ENCODE results near the gene JMJD7. TPM values are rescaled to one million over a fixed set of nuclear protein-coding genes. Genes with fewer than 3 reads are reported as not detected.

JMJD7 gene
- total RNA-seq, 4 donors from 2014 or later: 45.4 to 88.3 (median 60.9) TPM

DNA sequence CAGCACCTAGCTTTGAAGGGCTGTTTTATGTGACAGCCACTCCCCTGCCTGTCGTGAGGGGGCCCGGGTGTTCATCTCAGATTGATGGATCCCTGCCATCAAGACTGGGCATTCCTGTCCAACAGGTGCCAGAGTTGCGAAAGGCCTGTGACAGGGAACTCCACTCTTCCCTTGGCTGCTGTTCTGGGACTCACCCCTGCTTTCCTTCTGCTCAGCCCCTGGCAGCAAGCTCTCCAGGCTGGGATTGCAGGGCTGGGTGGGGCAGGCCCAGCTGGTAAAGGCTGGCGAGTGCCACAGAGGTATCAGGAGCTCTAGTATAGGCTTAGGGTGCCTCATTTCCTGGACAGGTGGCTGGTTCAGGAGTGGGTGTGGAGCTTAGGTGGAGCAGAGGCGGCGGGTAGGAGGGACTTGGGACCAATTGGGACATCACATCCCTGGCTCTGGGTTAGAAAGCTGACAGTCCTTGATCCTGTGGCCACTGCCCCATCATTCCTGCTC, 10.6 kb downstream of the JMJD7 start, which contains the start of gene PLA2G4B:
PLA2G4B (plus strand) TSS at position 448 of the 498 bp plus-strand sequence. CDS start 67 bp downstream, outside the sequence.
- Histone ChIP-seq H3K4me3 (peak within 1 kb of the TSS; percentile 32), H3K9me3 (no peaks in the 10 kb centered on the region), H3K27ac (peak within 1 kb of the TSS; percentile 87), H3K36me3 (peaks cover 30% of the 10 kb centered on the region), H3K27me3 (no peaks in the 10 kb centered on the region), H3K4me1 (peaks cover 74% of the 10 kb centered on the region)
- DNase-seq (ENCODE audit: low spot score in 2 of 2): peak in 1 of 2 donors; percentile 80
- TF ChIP-seq, protein P1, sequence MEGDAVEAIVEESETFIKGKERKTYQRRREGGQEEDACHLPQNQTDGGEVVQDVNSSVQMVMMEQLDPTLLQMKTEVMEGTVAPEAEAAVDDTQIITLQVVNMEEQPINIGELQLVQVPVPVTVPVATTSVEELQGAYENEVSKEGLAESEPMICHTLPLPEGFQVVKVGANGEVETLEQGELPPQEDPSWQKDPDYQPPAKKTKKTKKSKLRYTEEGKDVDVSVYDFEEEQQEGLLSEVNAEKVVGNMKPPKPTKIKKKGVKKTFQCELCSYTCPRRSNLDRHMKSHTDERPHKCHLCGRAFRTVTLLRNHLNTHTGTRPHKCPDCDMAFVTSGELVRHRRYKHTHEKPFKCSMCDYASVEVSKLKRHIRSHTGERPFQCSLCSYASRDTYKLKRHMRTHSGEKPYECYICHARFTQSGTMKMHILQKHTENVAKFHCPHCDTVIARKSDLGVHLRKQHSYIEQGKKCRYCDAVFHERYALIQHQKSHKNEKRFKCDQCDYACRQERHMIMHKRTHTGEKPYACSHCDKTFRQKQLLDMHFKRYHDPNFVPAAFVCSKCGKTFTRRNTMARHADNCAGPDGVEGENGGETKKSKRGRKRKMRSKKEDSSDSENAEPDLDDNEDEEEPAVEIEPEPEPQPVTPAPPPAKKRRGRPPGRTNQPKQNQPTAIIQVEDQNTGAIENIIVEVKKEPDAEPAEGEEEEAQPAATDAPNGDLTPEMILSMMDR (IDR thresholded peaks at IDR 0.05): no peak
- TF ChIP-seq POLR2A (IDR thresholded peaks at IDR 0.05): no peak
- peak; percentile 77 to 91 (median 80) for TF ChIP-seq POLR2AphosphoS5 (IDR thresholded peaks at IDR 0.05)
- no peak for TF ChIP-seq EP300 (IDR thresholded peaks at IDR 0.05)
- WGBS: 62% methylated on average over 3 of the region's 6 CpGs

- Histone ChIP-seq H3K36me3 (peaks cover 44% of the 10 kb centered on the region), H3K4me3 (peak overlapping the region; percentile 32)
- WGBS: 61% methylated on average over 15 of the region's 16 CpGs
These were observed 12.0 kb downstream of the JMJD7 start for GRCh38 chr15:41839781-41840491.

DNA sequence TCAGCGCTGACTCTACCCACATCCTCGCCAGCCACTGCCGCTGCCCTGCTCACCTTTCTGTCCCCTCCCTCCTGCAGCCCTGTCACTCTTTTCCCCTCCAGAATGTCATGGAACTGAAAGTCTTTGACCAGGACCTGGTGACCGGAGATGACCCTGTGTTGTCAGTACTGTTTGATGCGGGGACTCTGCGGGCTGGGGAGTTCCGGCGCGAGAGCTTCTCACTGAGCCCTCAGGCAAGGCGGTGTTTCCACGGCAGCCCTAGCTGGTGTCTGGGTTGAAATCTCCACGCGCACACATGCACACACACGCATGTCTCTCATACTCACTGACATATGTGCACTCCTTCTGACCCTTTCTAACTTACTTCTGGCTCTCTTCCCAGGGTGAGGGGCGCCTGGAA, 12.8 kb downstream of the JMJD7 start:
- H3K9me3 ChIP-seq: no peaks in the 10 kb centered on the region
- DNase-seq (ENCODE audit: low spot score in 2 of 2): no peak
- peaks cover 49% of the 10 kb centered on the region for H3K36me3 ChIP-seq
- no peaks in the 10 kb centered on the region for H3K27me3 ChIP-seq
- peaks cover 54% of the 10 kb centered on the region for H3K4me1 ChIP-seq
- no peak for TF ChIP-seq POLR2AphosphoS5 (IDR thresholded peaks at IDR 0.05)
- no peak for TF ChIP-seq POLR2A (IDR thresholded peaks at IDR 0.05)
- TF ChIP-seq, protein P1 (IDR thresholded peaks at IDR 0.05): no peak
- TF ChIP-seq EP300 (IDR thresholded peaks at IDR 0.05): no peak
- no peak overlapping the region for H3K27ac ChIP-seq
- WGBS: 57% methylated on average over 15 of the region's 15 CpGs
- no peak overlapping the region for H3K4me3 ChIP-seq

More at GRCh38 chr15:41839781-41840491, 12.0 kb downstream of the JMJD7 start:
- Histone ChIP-seq H3K4me1 (peaks cover 61% of the 10 kb centered on the region), H3K27me3 (no peaks in the 10 kb centered on the region), H3K27ac (peak overlapping the region; percentile 87), H3K9me3 (no peaks in the 10 kb centered on the region)
- DNase-seq (ENCODE audit: low spot score in 2 of 2): no peak
- TF ChIP-seq POLR2AphosphoS5 (IDR thresholded peaks at IDR 0.05): peak in 1 of 3 donors; percentile 21
- TF ChIP-seq, protein P1 (IDR thresholded peaks at IDR 0.05): no peak

DNA sequence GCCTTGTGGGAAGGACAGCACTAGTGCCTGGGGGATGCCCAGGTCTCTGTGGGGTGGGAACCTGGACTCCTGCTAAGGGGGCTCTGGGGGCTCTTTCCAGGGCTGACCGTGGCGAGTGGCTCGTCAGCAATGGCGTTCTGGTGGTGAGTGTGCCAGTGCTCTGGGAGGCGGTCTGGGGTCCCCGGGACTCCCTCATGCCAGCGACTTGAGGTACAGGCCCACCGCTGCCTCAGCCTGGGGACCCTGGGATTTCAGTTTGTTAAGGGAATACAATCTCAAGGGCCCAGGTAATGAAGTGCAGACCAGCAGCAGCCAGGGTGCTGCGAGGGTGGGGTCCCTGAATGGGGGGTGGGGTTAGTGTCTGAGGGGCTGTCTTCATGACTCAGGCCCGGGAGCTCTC, 13.2 kb downstream of the JMJD7 start:
- DNase-seq (ENCODE audit: low spot score in 2 of 2): no peak
- Histone ChIP-seq H3K4me1 (peaks cover 49% of the 10 kb centered on the region), H3K27ac (no peak overlapping the region), H3K36me3 (peaks cover 49% of the 10 kb centered on the region), H3K27me3 (no peaks in the 10 kb centered on the region), H3K4me3 (no peak overlapping the region), H3K9me3 (no peaks in the 10 kb centered on the region)
- no peak for TF ChIP-seq EP300 (IDR thresholded peaks at IDR 0.05)
- TF ChIP-seq, protein P1 (IDR thresholded peaks at IDR 0.05): no peak
- TF ChIP-seq POLR2AphosphoS5 (IDR thresholded peaks at IDR 0.05): no peak
- no peak for TF ChIP-seq POLR2A (IDR thresholded peaks at IDR 0.05)
- 94% methylated on average over 6 of the region's 10 CpGs for WGBS

DNA sequence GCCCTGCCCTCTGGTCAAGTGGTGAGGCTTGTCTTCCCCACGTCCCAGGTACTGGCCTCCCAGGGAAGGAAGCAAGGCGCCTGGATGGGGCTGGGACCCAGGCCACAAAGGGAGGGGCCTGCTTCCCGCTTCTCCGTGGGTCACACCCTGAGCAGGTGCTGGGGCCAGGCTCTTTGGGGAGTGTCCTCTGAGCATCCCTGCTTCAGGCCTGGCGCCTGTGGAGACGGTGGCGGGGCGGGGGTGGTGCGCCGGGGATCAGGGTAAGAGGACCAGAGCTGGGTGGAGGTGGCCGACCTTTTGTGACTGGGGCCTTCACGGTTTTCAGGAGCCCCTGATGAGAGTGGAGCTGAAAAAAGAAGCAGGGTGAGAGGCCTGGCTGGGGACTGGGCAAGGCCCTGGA, 14.3 kb downstream of the JMJD7 start:
- H3K27me3 ChIP-seq: no peaks in the 10 kb centered on the region
- H3K4me1 ChIP-seq: peaks cover 42% of the 10 kb centered on the region
- no peak for DNase-seq (ENCODE audit: low spot score in 2 of 2)
- TF ChIP-seq, protein P1 (IDR thresholded peaks at IDR 0.05): no peak
- TF ChIP-seq POLR2A (IDR thresholded peaks at IDR 0.05) (no peak), POLR2AphosphoS5 (IDR thresholded peaks at IDR 0.05) (no peak), EP300 (IDR thresholded peaks at IDR 0.05) (no peak)
- H3K4me3 ChIP-seq: no peak overlapping the region
- peaks cover 49% of the 10 kb centered on the region for H3K36me3 ChIP-seq
- 58% methylated on average over 12 of the region's 12 CpGs for WGBS
- no peaks in the 10 kb centered on the region for H3K9me3 ChIP-seq
- no peak overlapping the region for H3K27ac ChIP-seq
